Vagina (tissue), 2 donors: ENCODE results near the gene REXO1. TPM values are rescaled to one million over a fixed set of nuclear protein-coding genes. Genes with fewer than 3 reads are reported as not detected.
A peak's percentile ranks its signal among the peaks of the same experiment; 100 is the strongest.

ENCODE experiments used
- DNase-seq, 2 donors: peaks; one replicate each; pipeline ENCODE4 v3.0.0-alpha.2; 2017; ENCODE audit errors: extremely low spot score in 2 of 2
- H3K27ac ChIP-seq: fragments of 200-600 bp; sonication (generic); one replicate; pipeline ENCODE4 v1.5.1; 2019
- H3K27me3 ChIP-seq: fragments of 200-600 bp; sonication (generic); one replicate; pipeline ENCODE4 v1.5.1; 2019
- H3K36me3 ChIP-seq, 2 donors: fragments of 200-600 bp; sonication (generic); one replicate each; pipeline ENCODE4 v1.5.1; 2017 to 2019
- H3K4me1 ChIP-seq: fragments of 200-600 bp; sonication (generic); one replicate; pipeline ENCODE4 v1.5.1; 2019
- H3K4me3 ChIP-seq, 2 donors: fragments of 200-600 bp; sonication (generic); 1 replicate in 1 of 2; 2 replicates in 1 of 2; pipeline ENCODE4 v1.5.1; 2016 to 2019
- H3K9me3 ChIP-seq: fragments of 200-600 bp; sonication (generic); one replicate; pipeline ENCODE4 v1.5.1; 2019
- CTCF ChIP-seq, 3 experiments: fragments of 450-650 bp in 2 of 3; fragments of 200-600 bp in 1 of 3; sonication (generic) in 1 of 3; IDR thresholded peaks; one replicate each; pipeline ENCODE4 v1.5.1; 2017 to 2019; ENCODE audit warnings: antibody characterized with exemption in 3 of 3, mild to moderate bottlenecking in 2 of 3, moderate library complexity in 2 of 3
- POLR2A ChIP-seq, 2 donors: fragments of 450-650 bp; IDR thresholded peaks; one replicate each; pipeline ENCODE4 v1.6.1; 2017; ENCODE audit warnings: antibody characterized with exemption in 2 of 2, mild to moderate bottlenecking in 2 of 2, moderate library complexity in 2 of 2
- POLR2AphosphoS5 ChIP-seq, 2 donors: sonication (generic); formaldehyde crosslinking; IDR thresholded peaks; one replicate each; pipeline ENCODE4 v1.9.0; 2017; ENCODE audit warnings: antibody characterized with exemption in 2 of 2, mild to moderate bottlenecking in 2 of 2, low read depth in 1 of 2; ENCODE audit not compliant: insufficient read depth in 1 of 2
- intact Hi-C: fragments of 100-400 bp; cut with DNase I; formaldehyde crosslinking; loops from one replicate; pipeline ENCODE4 v1.15.1; 2023
- total RNA-seq: library from RNA; depleted of rRNA; stranded (reverse); fragments of >200 nt; gene quantifications from one replicate; pipeline ENCODE4 v1.2.3, GENCODE V29; 2016

Gene REXO1
- total RNA-seq, 1 donor from 2014 or later = 19.9 TPM

GRCh38 chr19:1863328-1863637 lies 15.0 kb upstream of the REXO1 start, which contains the start of gene KLF16:
Gene KLF16 (minus strand): TSS chr19:1863579. CDS start chr19:1863497, 82 bp downstream.
- DNase-seq = no peak
- TF ChIP-seq POLR2AphosphoS5 (IDR thresholded peaks at IDR 0.05; ENCODE audit: insufficient read depth in 1 of 2, low read depth in 1 of 2) = no peak
- peak in 1 of 2 donors; percentile 66 for TF ChIP-seq POLR2A (IDR thresholded peaks at IDR 0.05)
- H3K4me3 ChIP-seq = peak within 1 kb of the TSS; percentile 73 to 76
- peak within 1 kb of the TSS; percentile 82 for H3K27ac ChIP-seq
- H3K27me3 ChIP-seq = no peaks in the 10 kb centered on the region
- no peaks in the 10 kb centered on the region for H3K9me3 ChIP-seq
- H3K4me1 ChIP-seq = peaks cover 53% of the 10 kb centered on the region
- intact Hi-C loops = no loop called here
- H3K36me3 ChIP-seq = no peaks in the 10 kb centered on the region

- Histone ChIP-seq H3K27ac (peak overlapping the region; percentile 21), H3K4me3 (peak overlapping the region; percentile 73 to 76), H3K27me3 (no peaks in the 10 kb centered on the region), H3K36me3 (no peaks in the 10 kb centered on the region), H3K9me3 (no peaks in the 10 kb centered on the region), H3K4me1 (peaks cover 59% of the 10 kb centered on the region)
- TF ChIP-seq CTCF (IDR thresholded peaks at IDR 0.05) (no peak), POLR2A (IDR thresholded peaks at IDR 0.05) (no peak), POLR2AphosphoS5 (IDR thresholded peaks at IDR 0.05; ENCODE audit: insufficient read depth in 1 of 2, low read depth in 1 of 2) (no peak)
- DNase-seq = no peak
- intact Hi-C loops = no loop called here
These were observed 14.4 kb upstream of the REXO1 start for GRCh38 chr19:1862424-1863327.

GRCh38 chr19:1862068-1862423 lies 13.8 kb upstream of the REXO1 start:
- no peak for DNase-seq
- peak overlapping the region; percentile 21 for H3K27ac ChIP-seq
- peak overlapping the region; percentile 73 to 76 for H3K4me3 ChIP-seq
- no peaks in the 10 kb centered on the region for H3K36me3 ChIP-seq
- TF ChIP-seq POLR2AphosphoS5 (IDR thresholded peaks at IDR 0.05; ENCODE audit: insufficient read depth in 1 of 2, low read depth in 1 of 2) = no peak
- TF ChIP-seq POLR2A (IDR thresholded peaks at IDR 0.05) = no peak
- TF ChIP-seq CTCF (IDR thresholded peaks at IDR 0.05) = no peak
- no peaks in the 10 kb centered on the region for H3K9me3 ChIP-seq
- intact Hi-C loops = no loop called here
- H3K4me1 ChIP-seq = peaks cover 65% of the 10 kb centered on the region
- H3K27me3 ChIP-seq = no peaks in the 10 kb centered on the region

GRCh38 chr19:1861599-1862031 lies 13.3 kb upstream of the REXO1 start:
- Histone ChIP-seq H3K27ac (peak overlapping the region; percentile 21), H3K27me3 (no peaks in the 10 kb centered on the region), H3K4me1 (peaks cover 69% of the 10 kb centered on the region), H3K4me3 (peak overlapping the region; percentile 73 to 76), H3K36me3 (no peaks in the 10 kb centered on the region), H3K9me3 (no peaks in the 10 kb centered on the region)
- no peak for TF ChIP-seq POLR2A (IDR thresholded peaks at IDR 0.05)
- no peak for TF ChIP-seq CTCF (IDR thresholded peaks at IDR 0.05)
- no peak for TF ChIP-seq POLR2AphosphoS5 (IDR thresholded peaks at IDR 0.05; ENCODE audit: insufficient read depth in 1 of 2, low read depth in 1 of 2)
- intact Hi-C loops = no loop called here
- no peak for DNase-seq

GRCh38 chr19:1860821-1861598 lies 12.7 kb upstream of the REXO1 start:
- intact Hi-C loops = no loop called here
- Histone ChIP-seq H3K4me3 (peak overlapping the region in 1 of 2 donors; percentile 73), H3K9me3 (no peaks in the 10 kb centered on the region), H3K27me3 (no peaks in the 10 kb centered on the region), H3K27ac (no peak overlapping the region), H3K36me3 (no peaks in the 10 kb centered on the region), H3K4me1 (peaks cover 75% of the 10 kb centered on the region)
- TF ChIP-seq CTCF (IDR thresholded peaks at IDR 0.05) (no peak), POLR2AphosphoS5 (IDR thresholded peaks at IDR 0.05; ENCODE audit: insufficient read depth in 1 of 2, low read depth in 1 of 2) (no peak), POLR2A (IDR thresholded peaks at IDR 0.05) (no peak)
- DNase-seq = no peak
